Fibroblast of skin of right quadriceps (primary cell): ENCODE results near the gene GRM4.
A peak's percentile ranks its signal among the peaks of the same experiment; 100 is the strongest.

Experiments used
- DNase-seq: peaks from one replicate; pipeline ENCODE4 v3.0.0-alpha.2; 2013

Gene GRM4

DNA sequence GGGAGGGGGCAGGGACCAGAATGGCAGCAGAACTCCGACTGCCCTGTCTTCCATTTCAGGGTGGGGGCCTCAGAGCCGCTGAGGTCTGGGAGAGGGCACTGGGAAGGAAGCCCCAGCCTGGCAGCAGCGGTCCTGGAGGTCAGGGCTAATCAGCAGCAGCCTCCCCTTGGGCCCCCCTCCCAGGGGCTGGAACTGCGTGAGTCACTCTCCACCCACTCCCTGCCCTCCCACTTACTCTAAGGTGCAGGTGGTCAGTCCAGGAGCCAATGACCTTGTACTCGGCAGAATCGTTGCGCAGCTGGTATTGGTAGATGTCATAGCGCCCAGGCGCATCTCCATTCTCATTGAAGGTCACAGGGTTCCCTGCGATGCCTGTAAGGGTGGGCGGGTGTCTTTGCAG is 105.9 kb downstream of the GRM4 start:
- DNase-seq: no peak

DNA sequence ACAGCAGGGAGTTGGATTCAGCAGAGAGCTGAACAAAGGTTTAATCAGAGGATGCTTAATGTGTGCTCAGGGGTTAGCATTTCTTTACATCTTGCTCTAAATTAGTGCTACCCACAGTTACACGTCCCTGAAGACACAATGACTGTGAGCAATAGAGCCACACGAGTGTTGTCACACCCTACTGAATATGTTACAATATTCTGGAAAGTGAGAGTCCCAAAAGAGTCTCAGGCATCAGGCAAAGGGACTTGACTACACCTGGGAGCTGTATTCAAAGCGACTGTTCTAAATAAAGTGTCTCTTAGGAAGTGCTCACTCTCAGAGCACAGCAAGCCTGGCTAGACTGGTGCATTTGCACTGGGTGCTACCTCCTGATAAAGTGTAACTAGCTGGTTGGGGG is 108.7 kb downstream of the GRM4 start:
- no peak for DNase-seq

DNA sequence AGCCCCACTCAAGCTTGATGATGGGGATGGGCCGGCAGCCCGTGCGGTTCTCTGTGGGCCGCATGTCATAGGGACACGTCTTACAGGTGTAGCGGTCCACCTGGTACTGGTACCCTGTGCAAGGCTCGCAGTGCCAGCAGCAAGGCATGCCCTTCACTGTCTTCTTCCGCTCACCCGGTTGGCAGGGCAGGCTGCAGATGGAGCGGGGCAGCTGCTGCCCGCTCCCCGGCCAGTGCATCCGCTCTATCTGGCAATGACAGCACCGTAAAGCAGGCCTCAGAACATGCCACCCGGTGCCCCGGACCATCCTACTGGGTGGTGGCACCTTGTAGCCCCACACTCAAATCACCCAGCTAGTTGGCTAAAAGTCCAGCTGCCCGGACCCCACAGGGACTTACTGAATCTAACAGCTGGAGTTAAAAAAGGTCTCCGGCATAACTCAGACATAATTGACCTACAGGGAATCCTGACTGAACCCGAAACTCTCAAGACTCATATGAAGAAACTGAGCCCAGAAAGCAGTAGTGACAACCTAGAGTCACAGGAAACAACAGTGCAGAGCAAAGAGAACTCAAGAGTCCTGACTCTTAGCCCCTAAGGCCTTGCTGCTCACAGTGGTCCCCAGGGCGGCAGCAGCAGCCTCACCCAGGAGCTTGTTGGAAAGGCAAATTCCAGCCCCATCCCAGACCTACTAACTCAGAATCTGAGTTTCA is 109.4 kb downstream of the GRM4 start:
- DNase-seq: no peak

DNA sequence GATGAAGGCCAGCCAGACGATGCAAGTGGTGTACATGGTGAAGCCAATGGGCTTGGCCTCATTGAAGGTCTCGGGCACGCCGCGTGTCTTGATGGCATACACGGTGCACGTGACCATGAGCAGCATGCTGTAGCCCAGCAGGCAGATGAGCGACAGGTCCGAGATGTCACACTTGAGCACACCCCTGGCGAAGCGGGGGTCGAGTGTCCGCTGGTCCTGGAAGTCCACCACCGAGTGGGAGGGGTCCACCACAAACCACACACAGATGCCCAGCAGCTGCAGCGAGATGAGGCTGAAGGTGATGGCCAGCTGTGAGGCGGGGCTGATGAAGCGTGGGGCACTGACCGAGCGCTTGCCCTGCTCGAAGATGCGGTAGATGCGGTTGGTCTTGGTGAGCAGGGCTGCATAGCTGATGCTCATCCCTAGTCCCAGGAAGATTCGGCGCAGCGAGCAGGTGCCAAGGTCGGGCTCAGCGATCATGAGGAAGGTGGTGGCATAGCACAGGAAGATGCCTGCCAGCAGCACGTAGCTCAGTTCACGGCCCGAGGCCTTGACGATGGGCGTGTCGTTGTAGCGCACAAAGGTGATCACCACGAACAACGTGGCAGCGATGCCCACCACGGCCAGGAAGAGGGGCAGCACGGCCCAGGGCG is 110.1 kb downstream of the GRM4 start:
- DNase-seq: no peak

DNA sequence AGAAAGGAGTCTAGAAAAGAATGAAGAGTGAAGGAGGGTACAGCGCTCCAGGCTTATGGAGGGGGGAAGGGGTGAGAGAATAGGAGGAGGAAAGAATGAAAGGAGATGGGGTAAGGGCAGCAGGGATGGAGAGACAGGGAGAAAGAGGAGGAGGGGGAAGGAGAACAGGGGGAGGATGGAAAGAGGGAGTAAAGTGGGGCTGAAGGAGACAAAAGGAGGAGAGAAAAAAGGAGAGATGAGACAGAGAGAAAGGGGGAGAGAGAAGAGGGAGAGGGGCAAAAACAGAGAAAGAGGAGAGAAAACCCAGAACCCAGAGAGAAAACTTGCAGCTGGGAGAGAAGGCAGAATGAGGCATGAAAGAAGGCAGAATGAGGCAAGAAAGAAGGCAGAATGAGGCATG is 110.7 kb downstream of the GRM4 start:
- no peak for DNase-seq

DNA sequence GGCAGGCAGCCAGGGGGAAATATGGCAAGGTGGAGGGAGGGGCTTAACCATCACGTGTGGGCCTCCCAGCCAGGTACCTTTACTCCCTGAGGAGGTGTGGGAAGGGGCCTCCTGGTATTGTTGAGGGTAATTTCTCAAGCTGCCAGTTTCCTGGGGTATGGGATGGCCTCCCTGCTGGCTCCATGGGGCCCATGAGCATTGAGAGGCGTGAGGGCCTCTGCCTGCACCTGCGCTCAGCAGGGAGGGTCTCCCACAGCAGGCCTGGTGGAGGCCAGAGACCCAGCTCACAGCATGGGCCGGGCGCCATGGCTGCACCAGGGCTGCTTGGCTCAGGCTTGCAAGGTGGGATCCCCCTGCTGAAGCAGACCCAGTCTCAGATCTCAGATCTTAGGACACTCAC is 113.0 kb downstream of the GRM4 start:
- no peak for DNase-seq

DNA sequence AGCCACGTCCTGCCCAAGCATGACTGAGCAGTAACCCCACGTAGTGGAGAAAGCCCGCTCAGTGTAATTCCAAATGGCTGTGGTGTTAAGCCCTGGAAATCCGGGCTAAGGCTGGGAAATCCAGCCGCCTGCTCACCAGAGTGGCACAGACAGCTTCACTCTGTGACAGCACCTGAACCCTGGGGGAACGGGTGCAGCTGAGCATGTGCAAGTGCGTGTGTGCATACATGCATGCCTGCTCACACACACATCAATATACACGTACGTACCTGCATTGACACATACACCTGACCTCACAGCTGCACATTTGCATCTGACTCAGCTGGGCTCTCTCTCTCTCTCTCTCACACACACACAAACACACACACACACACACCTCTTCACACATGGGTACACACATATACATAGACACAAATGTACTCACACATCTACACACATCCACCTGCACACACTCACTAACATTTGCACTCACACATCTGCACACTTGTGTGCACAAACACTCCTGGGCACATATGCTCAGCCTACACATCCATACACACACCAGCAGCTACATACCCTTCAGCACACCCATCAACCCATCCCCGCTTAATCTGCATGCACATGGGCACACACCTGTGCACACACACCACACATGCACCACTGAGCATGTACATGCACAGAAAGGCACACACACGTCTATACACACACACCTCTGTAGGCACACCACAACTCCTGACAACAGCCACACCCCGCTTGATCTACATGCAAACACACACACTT is 114.1 kb downstream of the GRM4 start:
- no peak for DNase-seq

DNA sequence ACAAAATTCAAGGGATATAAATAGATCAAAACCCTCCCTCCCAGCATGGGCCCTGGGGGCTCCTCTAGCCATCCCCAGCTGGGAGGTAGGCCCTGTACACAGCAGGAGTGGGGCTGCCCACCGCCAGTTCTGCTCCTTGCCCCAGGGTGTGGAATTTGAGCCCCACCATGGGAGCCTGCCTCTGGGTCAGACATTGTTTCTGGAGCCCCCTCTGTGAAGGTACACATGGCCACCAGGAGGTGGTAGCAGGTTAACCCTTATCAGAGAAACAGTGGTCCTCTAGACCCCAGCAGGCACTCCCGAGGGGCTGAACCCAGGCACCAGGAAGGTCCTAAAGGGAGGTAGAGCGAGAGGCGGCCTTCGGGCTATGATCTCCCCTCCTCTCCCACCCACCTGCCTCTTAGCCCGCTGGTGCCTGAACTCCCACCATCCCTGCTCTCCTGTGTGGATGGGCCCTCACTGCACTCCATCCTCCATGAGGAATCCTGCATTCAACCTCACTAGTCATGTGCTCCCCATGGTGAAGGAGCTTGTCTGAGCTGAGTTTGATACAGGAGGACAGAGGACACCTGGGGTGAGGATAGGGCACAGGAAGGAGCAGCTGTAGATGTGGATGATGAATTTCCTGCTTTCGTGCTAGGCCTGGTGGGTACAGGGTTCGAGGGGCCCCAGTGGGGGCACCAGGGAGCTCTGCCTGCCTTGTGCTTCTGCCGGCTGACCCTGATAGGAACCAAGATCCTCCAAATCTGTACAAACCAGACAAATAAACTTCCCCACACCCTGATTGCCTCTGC is 114.9 kb downstream of the GRM4 start:
- DNase-seq: no peak

DNA sequence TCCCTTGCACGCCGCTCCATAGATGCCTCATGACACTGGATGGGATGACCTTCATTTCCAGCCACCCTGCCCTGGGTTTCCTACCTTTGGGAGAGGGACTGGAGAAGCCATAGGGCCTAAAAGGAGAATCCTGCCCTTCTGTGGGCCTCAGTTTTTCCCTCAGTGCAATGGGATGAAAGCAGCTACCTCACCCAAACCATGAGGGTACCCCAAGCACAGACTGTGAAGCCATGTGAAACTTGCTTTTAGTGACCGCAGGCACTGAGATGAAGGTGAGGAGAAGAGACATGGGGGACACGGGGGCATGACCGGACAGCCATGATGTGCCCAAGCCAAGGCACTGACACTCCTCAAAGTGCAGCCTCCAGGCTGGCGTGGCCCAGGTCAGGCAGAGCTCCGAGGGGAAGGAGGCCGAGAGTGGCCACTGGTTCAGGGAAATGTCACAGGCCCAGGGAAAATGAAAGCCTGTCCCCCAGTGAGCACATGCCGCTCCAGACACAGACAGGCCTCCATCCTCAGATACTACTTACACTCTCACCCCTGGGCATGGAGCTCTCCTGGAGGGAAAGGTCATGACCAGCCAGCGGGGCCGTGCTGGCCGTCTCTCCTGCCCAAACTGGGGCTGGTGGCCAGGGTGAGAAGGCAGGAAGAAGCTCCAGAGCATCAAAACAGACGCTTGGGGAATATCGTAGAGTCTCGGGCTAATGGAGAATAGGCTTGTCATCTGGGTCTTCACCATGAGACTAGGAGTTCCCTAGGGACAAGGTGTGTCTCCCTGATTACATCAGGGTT is 116.2 kb downstream of the GRM4 start:
- no peak for DNase-seq

DNA sequence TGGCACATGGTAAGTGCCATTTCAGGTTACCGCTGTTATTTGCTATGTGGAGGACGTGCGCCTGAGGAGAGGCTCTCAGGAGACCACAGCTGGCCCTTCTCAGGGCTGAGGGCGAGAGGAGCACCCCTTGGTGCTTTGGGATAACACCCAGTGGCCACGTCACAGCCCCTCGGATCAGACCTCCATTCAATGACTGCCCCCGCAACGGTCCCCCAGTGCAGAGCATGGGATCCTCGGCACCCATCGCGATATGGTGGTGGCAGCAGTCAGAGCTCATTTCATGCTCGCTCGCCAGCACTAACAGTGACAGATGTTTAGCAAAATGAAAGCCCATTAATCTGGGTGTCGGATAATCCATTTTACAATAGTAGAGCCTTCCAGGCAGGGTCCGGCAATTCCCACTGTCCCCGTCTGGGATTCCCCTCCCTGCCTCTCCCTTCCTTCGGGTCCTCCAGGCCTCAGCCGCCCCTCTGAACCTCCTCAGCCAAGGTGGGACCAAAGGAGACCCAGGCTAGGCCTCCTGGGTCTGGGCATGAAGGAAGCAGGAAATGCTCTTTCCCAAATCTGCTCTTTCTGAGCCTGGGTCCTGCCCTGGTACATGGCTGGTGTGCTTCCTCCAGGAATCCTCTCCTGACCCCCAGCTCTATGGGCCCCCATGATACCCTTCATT is 117.1 kb downstream of the GRM4 start:
- DNase-seq: no peak

DNA sequence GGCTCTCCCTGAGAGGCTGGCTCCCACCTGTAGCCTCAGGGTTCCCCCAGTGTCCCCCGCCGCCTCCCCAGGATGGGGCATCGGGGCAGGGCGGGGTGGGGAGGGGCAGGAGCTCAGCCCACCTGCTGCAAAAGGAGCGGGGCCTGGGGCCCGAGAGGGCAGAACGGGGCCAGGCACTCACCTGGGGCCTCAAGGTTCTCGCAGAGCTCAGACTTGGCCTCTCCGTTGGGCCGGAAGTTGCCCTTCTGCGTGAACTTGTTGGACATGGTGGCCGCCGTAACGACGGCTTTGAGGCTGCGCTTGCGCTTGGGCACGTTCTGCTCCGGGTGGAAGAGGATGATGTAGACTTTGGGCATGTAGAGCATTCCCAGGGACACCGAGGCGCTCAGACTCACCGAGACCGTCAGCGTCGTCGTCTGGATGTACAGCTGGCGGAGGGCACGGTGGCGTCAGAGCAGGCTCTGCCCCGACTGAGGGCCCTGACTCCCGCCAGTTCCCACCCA is 117.9 kb downstream of the GRM4 start:
- no peak for DNase-seq

DNA sequence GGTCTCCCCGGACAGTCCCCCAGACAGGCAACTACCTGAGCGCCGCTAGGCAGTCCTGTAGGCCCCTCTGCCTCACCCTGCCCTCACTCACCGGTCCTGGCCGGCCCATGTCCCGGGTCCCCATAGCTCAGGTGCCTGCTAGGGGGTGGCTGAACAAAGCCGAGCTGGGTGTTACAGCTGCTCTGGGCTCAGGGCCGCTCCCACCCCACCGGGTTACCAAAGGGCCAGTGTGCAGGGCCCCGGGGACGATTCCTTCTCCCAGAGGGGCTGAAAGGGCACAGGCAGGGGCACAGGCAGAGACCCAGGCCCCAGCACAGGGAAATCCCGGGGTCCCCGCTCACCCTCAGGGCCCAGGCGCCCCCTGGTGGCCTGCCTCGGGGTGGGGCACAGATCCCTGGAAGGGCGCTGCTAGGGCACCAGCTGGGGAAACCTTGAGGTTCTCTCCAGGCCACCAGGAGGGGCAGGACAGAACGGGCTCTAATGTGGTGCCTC is 118.4 kb downstream of the GRM4 start:
- DNase-seq: peak; percentile 35

DNA sequence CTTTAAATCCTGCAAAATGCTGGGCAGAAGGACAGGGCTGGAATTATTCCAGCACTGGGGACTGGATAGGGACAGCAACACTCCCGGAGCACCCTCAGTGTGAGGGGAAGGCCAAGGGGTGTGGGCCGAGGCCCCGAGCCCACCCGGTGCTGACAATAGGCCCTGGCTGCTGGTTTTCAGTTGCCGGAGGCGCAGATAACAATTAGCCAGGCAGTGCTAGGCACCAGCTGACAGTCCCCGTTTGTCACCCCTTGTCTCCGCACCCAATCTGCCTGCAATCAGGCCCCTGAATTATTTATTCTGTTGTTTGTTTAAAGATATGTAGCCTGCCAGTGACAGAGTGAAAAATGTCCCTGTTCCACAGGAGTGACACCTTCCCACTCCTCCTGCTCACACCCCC is 120.0 kb downstream of the GRM4 start:
- DNase-seq: no peak

DNA sequence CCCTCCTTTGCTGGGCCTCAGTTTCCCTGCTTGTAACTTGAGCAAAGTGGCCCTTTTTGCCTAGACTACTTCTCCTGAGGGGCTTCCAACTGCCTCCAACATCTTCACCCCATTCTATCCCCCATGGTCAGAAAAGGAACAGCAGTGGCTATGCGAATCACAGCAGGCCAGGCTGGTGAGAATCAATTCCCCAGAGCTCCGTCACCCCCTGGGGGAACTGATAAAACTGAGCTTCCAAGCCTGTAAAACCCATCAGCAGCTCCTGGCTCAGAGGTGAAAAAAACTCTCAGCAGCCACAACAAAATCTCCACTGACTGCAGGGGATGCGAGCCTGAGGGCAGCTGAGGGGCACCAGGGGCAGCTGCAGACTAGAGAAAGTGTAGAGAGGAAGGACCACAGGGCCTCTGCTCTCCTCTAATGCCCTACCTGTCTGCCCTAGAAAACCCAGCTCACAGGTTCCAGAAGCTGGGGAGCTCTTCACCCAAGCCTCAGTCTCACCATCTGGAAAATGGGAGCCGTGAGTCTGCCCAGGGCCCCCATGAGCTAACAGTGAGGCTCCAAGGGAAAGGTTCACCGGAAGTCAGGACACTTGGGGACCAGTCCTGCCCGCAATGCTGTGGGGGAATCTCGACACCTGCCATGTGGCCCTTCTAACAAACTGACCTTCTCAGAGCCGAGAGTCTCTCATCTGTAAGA is 120.6 kb downstream of the GRM4 start:
- DNase-seq: no peak

DNA sequence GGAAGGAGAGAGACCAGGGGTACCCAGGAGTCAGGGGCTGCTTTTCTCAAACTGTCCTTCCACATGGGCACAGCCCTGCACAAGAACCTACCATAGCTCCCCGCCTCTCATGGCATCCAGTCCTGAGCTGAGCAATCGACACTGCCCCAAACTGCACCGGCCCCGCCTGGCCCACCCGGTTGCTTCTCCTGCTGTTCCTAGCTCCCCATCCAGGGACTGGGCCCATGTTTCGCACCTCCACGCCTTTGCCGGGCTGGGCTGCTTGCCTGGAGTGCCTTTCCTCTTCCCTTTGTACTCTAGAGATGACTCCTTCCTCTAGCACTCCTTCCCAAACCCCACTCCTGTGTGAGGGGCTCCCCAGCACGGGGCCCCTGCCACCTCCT is 123.0 kb downstream of the GRM4 start:
- DNase-seq: no peak

DNA sequence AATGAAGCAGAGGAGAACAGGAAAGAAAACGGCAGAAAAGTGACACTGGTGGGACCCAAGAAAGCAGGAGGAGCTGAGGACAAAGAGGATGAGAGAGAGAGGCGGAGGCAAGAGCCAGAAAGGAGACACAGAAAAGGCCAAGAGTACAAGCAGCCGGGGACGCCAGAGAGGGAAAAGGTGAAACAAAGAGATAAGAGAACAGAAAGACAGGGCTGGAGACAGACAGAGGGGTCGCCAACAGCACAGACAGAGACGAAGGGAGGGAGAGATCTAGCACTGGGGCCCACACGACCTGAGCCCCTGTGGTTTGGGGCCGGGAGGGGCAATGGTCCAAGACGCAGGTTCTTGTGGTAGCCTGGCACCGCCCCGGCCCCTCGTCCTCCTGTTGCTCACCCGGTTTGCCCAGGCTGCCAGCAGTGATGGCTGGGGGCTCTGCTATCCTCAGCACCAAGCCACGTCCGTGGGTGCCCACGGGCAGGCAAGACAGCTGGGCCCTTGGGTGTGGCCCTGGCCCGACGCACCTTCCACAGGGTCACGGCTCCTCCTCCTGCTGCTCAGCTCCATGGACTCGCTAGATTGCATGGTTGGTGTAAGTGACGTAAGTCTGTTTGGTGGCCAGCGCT is 123.5 kb downstream of the GRM4 start:
- no peak for DNase-seq

DNA sequence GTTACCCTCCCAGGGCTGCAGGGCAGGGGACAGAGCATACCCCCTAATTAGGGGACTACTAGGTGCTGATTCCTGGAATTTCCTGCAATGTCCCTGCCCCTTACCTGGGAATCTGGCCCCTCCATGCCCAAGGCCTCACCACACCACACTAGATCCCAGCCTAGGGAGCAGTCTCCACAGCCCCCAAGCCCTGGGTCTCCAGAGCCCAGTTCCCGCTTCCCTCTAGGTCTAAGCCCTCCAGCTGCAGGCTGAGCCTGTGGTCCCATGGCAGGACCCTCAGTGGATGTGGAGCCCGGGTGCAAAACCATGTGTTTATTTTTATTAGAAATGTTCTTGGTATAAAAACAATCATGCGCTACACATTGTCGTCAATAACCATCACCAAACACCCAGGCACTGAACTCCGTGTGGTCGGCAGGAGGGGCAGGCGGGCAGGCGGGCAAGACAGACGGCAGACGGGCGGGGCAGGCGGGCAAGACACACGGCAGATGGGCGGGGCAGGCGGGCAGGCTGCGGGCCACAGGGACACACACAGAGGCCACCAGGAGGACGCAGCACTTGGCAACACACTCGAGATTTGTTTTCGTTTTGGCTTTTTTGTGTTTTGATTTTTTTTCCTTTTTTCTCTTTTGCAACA is 124.2 kb downstream of the GRM4 start:
- no peak for DNase-seq

DNA sequence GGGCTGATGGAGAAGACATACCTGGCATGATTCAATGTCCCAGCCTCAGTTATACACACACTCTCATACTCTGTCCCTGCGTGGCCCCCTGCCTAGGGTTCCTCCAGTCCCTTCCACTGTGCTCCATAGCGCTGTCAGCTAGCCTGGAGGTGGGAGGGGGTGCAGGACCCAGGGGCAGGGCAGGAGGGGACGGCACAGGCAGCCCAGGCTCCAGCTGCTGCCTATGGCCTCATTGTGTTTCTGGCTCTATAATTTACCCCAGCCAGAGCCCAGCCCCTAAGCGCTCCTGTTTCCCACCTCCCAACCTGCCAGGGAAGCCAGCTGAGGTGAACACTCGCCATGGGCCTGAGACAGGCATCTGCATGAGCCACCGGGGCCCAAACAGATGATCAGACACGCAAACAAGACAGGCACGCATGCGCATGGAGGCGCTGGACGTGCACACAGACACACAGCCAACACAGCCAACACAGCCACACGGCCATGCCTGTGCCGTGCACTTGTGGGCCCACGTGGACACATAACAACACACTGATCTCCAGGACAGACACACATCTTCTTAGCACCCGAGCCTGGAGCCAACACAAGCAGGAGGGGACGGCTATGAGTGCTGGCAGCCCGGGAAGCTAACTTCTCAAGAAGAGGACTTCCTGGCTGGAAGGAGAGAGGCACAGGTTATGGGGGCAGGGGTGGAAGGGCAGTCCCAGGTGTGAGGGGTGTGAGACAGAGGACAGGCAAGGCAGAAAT is 124.9 kb downstream of the GRM4 start:
- no peak for DNase-seq

DNA sequence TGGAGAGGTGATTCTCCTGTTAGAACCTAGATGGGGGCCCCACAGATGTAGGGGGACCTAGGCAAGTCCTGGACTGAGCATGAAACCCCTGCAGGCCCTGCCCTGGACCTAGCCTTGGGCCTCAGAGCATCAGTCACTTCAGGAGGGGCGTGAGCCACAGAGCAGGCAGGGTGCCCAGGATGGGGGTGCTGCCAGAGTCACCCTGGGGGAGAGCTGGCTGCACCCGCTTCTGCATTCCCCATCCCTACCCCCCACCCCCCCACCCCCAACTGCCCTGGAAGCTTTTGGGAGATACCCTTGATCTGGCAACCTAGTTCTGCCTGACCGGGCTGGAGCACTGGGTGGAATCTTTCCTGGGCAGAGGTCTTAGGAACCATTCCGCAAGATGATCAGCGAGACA is 125.6 kb downstream of the GRM4 start:
- DNase-seq: no peak
